CD4-positive, alpha-beta T cell treated with Interleukin-17A for 1 hour (primary cell): ENCODE results near the gene MPHOSPH9.

ENCODE experiments used
- DNase-seq: peaks from one replicate; pipeline ENCODE4 v3.0.0-alpha.2; 2020

MPHOSPH9 gene

GRCh38 chr12:123121670-123122069 lies 111.3 kb downstream of the MPHOSPH9 start:
- no peak for DNase-seq

- peak; percentile 27 for DNase-seq
Observed at GRCh38 chr12:123120452-123121166, 112.3 kb downstream of the MPHOSPH9 start.

- DNase-seq = peak; percentile 39
Observed at GRCh38 chr12:123119808-123120207, 113.1 kb downstream of the MPHOSPH9 start.

- no peak for DNase-seq
Observed at GRCh38 chr12:123118497-123118896, 114.4 kb downstream of the MPHOSPH9 start.

- DNase-seq = peak; percentile 15
Observed at GRCh38 chr12:123115409-123116121, 117.4 kb downstream of the MPHOSPH9 start.

GRCh38 chr12:123114304-123115083 lies 118.4 kb downstream of the MPHOSPH9 start:
- no peak for DNase-seq

GRCh38 chr12:123113026-123113425 lies 119.9 kb downstream of the MPHOSPH9 start:
- no peak for DNase-seq

GRCh38 chr12:123111498-123112165 lies 121.3 kb downstream of the MPHOSPH9 start:
- no peak for DNase-seq

- no peak for DNase-seq
Observed at GRCh38 chr12:123109319-123109772, 123.6 kb downstream of the MPHOSPH9 start.

- DNase-seq = no peak
Observed at GRCh38 chr12:123108682-123109066, 124.3 kb downstream of the MPHOSPH9 start.

- no peak for DNase-seq
Observed at GRCh38 chr12:123107926-123108681, 124.8 kb downstream of the MPHOSPH9 start.

GRCh38 chr12:123106640-123107359 lies 126.1 kb downstream of the MPHOSPH9 start:
- DNase-seq = peak; percentile 70

- no peak for DNase-seq
Observed at GRCh38 chr12:123105211-123105826, 127.6 kb downstream of the MPHOSPH9 start.

GRCh38 chr12:123104809-123105208 lies 128.1 kb downstream of the MPHOSPH9 start:
- no peak for DNase-seq
